Transverse colon (tissue), 3 donors: Measurements from ENCODE around the gene LBHD2.

ENCODE experiments used
- EP300 ChIP-seq: sonication (generic); formaldehyde crosslinking; IDR thresholded peaks from one replicate; pipeline ENCODE4 v1.6.1; 2017; ENCODE audit warnings: antibody characterized with exemption, low read depth
- POLR2A ChIP-seq: fragments of 450-650 bp; IDR thresholded peaks from one replicate; pipeline ENCODE4 v1.6.1; 2016; ENCODE audit warnings: antibody characterized with exemption, mild to moderate bottlenecking, moderate library complexity
- TF ChIP-seq, protein P1 (sequence below), 5 experiments: fragments of 200-600 bp in 3 of 5; fragments of 450-650 bp in 2 of 5; sonication (generic) in 3 of 5; IDR thresholded peaks; 1 replicate in 2 of 5; 2 replicates in 3 of 5; pipeline ENCODE4 v1.5.1; 2016 to 2017; ENCODE audit warnings: antibody characterized with exemption in 5 of 5, inconsistent platforms in 3 of 5, mild to moderate bottlenecking in 2 of 5, moderate library complexity in 1 of 5

DNA sequence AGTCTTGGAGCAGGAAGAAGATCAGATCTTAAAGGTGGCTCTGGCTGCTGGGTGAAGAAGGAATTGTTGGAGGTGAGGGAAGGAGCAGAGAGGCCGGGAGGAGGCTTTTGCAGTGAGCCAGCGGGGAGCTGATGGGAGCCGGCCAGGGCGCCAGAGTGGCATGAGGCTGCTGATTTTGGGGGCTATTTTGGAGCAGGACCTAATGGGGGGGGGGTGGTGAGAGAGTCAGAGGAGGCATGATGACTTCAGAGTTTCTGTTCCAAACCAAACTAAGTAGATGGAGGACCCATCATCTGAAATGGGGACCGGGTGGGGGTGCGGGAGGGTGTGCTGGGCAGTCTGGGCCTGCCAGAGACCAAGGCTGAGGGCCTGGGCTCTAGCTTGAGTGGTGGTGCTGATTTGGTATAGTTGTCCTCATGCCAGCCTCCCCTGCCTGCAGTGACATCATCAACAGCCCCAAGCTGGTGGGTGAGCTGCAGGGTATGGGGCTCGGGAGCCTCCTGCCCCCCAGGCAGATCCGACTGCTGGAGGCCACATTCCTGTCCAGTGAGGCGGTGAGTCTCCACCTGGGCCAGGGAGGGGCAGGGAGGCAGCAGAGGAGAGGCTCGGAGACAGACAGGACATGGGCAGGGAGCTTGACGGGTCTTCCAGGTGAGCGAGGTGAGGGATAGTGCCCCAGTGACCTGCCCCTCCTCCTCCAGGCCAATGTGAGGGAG, 45.4 kb downstream of the LBHD2 start:
- TF ChIP-seq, protein P1, sequence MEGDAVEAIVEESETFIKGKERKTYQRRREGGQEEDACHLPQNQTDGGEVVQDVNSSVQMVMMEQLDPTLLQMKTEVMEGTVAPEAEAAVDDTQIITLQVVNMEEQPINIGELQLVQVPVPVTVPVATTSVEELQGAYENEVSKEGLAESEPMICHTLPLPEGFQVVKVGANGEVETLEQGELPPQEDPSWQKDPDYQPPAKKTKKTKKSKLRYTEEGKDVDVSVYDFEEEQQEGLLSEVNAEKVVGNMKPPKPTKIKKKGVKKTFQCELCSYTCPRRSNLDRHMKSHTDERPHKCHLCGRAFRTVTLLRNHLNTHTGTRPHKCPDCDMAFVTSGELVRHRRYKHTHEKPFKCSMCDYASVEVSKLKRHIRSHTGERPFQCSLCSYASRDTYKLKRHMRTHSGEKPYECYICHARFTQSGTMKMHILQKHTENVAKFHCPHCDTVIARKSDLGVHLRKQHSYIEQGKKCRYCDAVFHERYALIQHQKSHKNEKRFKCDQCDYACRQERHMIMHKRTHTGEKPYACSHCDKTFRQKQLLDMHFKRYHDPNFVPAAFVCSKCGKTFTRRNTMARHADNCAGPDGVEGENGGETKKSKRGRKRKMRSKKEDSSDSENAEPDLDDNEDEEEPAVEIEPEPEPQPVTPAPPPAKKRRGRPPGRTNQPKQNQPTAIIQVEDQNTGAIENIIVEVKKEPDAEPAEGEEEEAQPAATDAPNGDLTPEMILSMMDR (IDR thresholded peaks at IDR 0.05): no peak
- TF ChIP-seq POLR2A (no peak), EP300 (no peak)
